Activated CD4-positive, alpha-beta T cell treated with anti-CD3 and anti-CD28 coated beads, Interleukin-2, amount 10 ng/mL, durations not matched to agents 7 days and 5 days (primary cell): ENCODE data around the gene LRRC36. TPM values are rescaled to one million over a fixed set of nuclear protein-coding genes. Genes with fewer than 3 reads are reported as not detected.

Experiments used
- CTCF ChIA-PET: fragments of 350-600 bp; sonication (Branson Sonifier 250); formaldehyde crosslinking; loops from one replicate; lab custom pipeline; 2021; ENCODE audit warnings: antibody characterized with exemption; lab: Charles Lee
- POLR2A ChIA-PET: fragments of 350-600 bp; sonication (Branson Sonifier 250); formaldehyde crosslinking; loops from one replicate; lab custom pipeline; 2021; ENCODE audit warnings: antibody characterized with exemption; lab: Charles Lee
- DNase-seq: peaks from one replicate; pipeline ENCODE4 v3.0.0-alpha.2; 2020
- H3K27ac Mint-ChIP-seq: one replicate; pipeline ENCODE4 v1.8.0; 2021; ENCODE audit warnings: mild to moderate bottlenecking, moderate library complexity, mixed read lengths
- H3K27me3 Mint-ChIP-seq: one replicate; pipeline ENCODE4 v1.8.0; 2021; ENCODE audit warnings: mixed read lengths
- H3K36me3 Mint-ChIP-seq: one replicate; pipeline ENCODE4 v1.8.0; 2021; ENCODE audit warnings: low read depth, mixed read lengths
- H3K4me1 Mint-ChIP-seq: one replicate; pipeline ENCODE4 v1.8.0; 2021; ENCODE audit warnings: mixed read lengths
- H3K4me3 Mint-ChIP-seq: one replicate; pipeline ENCODE4 v1.8.0; 2021; ENCODE audit warnings: mild to moderate bottlenecking, moderate library complexity, mixed read lengths
- H3K9me3 Mint-ChIP-seq: one replicate; pipeline ENCODE4 v1.8.0; 2021; ENCODE audit warnings: mixed read lengths
- total RNA-seq, 2 experiments: library from RNA; stranded (reverse); gene quantifications; one replicate each; pipeline ENCODE4 v1.2.3, GENCODE V29; 2021

The LRRC36 gene, protein sequence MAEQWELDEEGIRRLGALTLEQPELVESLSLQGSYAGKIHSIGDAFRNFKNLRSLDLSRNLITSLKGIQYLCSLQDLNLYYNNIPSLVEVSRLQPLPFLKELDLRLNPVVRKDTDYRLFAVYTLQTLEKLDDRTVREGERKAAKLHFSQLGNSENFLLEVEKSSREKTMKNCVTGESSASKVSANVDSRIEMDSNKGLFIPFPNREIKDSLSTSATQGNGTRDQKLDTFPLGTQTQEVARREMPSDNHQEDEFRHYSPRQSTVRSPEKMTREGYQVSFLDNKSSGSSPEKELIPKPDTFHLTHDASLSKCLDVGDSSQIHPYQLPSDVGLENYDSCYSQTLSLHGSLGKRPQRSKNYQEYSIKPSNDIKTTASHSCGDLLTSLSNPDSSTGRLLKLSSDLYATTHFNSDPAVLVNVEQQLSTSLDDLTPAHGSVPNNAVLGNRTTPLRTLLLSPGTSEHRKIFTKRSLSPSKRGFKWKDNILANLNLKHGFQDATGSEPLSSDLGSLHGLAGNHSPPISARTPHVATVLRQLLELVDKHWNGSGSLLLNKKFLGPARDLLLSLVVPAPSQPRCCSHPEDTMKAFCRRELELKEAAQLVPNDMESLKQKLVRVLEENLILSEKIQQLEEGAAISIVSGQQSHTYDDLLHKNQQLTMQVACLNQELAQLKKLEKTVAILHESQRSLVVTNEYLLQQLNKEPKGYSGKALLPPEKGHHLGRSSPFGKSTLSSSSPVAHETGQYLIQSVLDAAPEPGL
- total RNA-seq = not detected

DNA sequence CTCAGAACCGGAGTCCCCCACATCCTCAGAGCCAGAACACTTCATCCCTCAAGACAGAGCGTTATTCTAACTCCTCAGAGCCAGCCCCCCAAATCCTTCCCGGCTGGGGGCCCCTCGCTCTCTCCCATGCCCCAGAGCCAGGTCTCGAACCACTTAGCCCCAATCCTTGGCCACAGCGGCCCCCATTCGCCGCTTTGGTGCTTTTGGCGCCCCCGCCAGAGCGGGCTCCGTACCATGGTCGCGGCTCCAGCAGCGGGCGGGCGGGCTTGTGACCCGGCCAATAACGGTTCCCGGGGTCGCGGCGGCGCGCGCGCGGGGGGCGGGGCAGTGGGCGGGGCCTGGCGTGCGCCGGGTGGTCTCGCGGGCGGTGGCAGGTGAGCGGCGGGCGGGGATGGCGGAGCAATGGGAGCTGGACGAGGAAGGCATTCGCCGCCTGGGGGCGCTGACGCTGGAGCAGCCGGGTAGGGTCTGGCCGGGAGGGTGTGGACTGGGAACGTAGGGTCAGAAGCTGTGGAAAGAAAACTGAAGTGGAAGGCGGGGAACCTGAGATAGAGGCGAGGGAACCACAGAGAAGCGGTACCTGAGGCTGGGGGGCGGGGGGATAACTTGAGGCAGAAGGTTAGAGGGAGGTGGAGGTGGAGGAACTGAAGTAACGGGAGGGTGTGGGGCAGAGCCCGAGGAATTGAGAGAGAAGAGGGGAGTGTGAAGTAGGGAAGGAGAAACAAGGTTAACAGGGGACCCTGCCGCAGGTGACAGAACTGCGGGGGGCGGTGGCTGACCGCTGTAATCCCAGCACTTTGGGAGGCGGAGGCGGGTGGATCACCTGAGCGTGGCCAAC is at the start of gene LRRC36, which contains the start of gene KCTD19:
Gene LRRC36 (plus strand): TSS at position 344 of the 838 bp plus-strand sequence. CDS start 48 bp downstream, at position 392.
Gene KCTD19 (minus strand): TSS at position 270 of the 838 bp plus-strand sequence. CDS start 34 bp downstream, at position 236.
- CTCF ChIA-PET = interaction anchor here (0.6 to 3.1 kb wide), 11 partner anchors 10 to 586 kb away, joined by 3 to 9 read pairs (median 3); no protein-coding TSS in a partner anchor
- Mint-ChIP-seq H3K4me3 (peak within 1 kb of the TSS; percentile 57), H3K9me3 (no peaks in the 10 kb centered on the region), H3K27ac (no peak within 1 kb of the TSS), H3K4me1 (peaks cover 8% of the 10 kb centered on the region), H3K36me3 (no peaks in the 10 kb centered on the region), H3K27me3 (peaks cover 45% of the 10 kb centered on the region)
- peak; percentile 37 for DNase-seq
- POLR2A ChIA-PET = no interaction called here

- H3K36me3 Mint-ChIP-seq = peaks cover 15% of the 10 kb centered on the region
- H3K9me3 Mint-ChIP-seq = no peaks in the 10 kb centered on the region
- H3K4me3 Mint-ChIP-seq = peak overlapping the region; percentile 60
- no peaks in the 10 kb centered on the region for H3K27me3 Mint-ChIP-seq
- DNase-seq = no peak
- CTCF ChIA-PET = interaction anchor here (0.6 to 2.0 kb wide), 7 partner anchors 10 to 114 kb away, joined by 3 to 8 read pairs (median 4); partner anchors contain the start of gene FHOD1
- POLR2A ChIA-PET = no interaction called here
- H3K27ac Mint-ChIP-seq = peak overlapping the region; percentile 73
- H3K4me1 Mint-ChIP-seq = peaks cover 17% of the 10 kb centered on the region
Observed at GRCh38 chr16:67277294-67277998, 49.2 kb upstream of the LRRC36 start.

DNA sequence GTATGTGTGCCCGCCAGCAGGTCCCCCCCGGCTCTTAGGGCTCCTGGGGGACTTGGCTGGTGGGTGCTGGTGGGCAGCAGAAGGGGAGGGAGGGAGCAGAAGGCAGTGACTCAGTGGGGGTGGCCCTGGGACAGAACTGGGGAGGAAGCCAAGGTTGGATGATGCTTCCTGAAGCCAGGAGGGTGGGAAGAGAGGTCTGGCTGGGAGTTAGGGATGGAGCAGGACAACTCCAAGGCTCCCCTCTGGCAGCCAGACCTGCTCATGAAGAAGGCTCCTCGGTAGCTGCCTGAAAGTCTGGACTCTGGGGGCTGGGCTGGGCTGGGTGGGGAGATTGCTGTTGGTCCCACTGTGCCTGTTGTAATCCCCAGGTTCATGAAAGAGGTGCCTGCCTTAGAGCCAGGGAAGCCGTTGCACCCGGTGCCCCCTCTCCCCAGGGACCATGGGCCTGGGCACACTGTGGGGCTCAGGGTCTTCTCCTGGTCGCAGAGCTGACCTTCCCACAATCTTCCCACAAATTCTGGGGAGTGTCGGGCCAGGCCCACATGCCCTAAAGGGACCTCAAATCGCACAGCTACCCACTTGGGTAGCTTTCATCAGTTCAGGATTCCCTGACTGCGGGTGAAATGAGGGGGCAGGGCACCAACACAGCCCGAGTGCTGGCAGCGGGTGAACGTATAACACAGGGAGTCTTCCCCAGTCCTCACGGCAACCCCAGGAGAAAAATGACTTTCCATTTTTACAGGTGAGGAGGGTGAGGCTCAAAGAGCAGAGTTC is 48.4 kb upstream of the LRRC36 start:
- no peak for DNase-seq
- CTCF ChIA-PET = interaction anchor here (0.6 to 2.0 kb wide), 12 partner anchors 10 to 142 kb away, joined by 3 to 10 read pairs (median 3); partner anchors contain the start of gene FHOD1
- H3K36me3 Mint-ChIP-seq = peaks cover 15% of the 10 kb centered on the region
- H3K9me3 Mint-ChIP-seq = no peaks in the 10 kb centered on the region
- no peaks in the 10 kb centered on the region for H3K27me3 Mint-ChIP-seq
- H3K4me1 Mint-ChIP-seq = peaks cover 17% of the 10 kb centered on the region
- H3K4me3 Mint-ChIP-seq = peak overlapping the region; percentile 78
- peak overlapping the region; percentile 89 for H3K27ac Mint-ChIP-seq
- POLR2A ChIA-PET = no interaction called here

GRCh38 chr16:67278773-67279295 is 47.8 kb upstream of the LRRC36 start:
- peaks cover 17% of the 10 kb centered on the region for H3K4me1 Mint-ChIP-seq
- H3K27ac Mint-ChIP-seq = peak overlapping the region; percentile 89
- H3K36me3 Mint-ChIP-seq = peaks cover 13% of the 10 kb centered on the region
- POLR2A ChIA-PET = no interaction called here
- H3K4me3 Mint-ChIP-seq = peak overlapping the region; percentile 78
- peak; percentile 60 for DNase-seq
- CTCF ChIA-PET = interaction anchor here (0.6 to 2.0 kb wide), 12 partner anchors 9 to 142 kb away, joined by 3 to 10 read pairs (median 3); partner anchors contain the start of gene FHOD1
- no peaks in the 10 kb centered on the region for H3K27me3 Mint-ChIP-seq
- no peaks in the 10 kb centered on the region for H3K9me3 Mint-ChIP-seq

- ChIA-PET POLR2A (no interaction called here), CTCF (interaction anchor here (0.6 to 1.7 kb wide), 8 partner anchors 9 to 354 kb away, joined by 3 to 10 read pairs (median 5); partner anchors contain the start of genes KCTD19 and LRRC36)
- Mint-ChIP-seq H3K4me1 (peaks cover 17% of the 10 kb centered on the region), H3K27me3 (no peaks in the 10 kb centered on the region), H3K4me3 (peak within 1 kb of the TSS; percentile 78), H3K9me3 (no peaks in the 10 kb centered on the region), H3K36me3 (peaks cover 13% of the 10 kb centered on the region), H3K27ac (peak within 1 kb of the TSS; percentile 89)
- peak; percentile 85 for DNase-seq
Observed at GRCh38 chr16:67279296-67280089, 47.1 kb upstream of the LRRC36 start, which contains the start of gene PLEKHG4. Gene PLEKHG4, plus strand, starts transcription at chr16:67279532. Its CDS starts 513 bp downstream, at chr16:67280045.

GRCh38 chr16:67280090-67281015 is 46.3 kb upstream of the LRRC36 start:
- POLR2A ChIA-PET = no interaction called here

DNA sequence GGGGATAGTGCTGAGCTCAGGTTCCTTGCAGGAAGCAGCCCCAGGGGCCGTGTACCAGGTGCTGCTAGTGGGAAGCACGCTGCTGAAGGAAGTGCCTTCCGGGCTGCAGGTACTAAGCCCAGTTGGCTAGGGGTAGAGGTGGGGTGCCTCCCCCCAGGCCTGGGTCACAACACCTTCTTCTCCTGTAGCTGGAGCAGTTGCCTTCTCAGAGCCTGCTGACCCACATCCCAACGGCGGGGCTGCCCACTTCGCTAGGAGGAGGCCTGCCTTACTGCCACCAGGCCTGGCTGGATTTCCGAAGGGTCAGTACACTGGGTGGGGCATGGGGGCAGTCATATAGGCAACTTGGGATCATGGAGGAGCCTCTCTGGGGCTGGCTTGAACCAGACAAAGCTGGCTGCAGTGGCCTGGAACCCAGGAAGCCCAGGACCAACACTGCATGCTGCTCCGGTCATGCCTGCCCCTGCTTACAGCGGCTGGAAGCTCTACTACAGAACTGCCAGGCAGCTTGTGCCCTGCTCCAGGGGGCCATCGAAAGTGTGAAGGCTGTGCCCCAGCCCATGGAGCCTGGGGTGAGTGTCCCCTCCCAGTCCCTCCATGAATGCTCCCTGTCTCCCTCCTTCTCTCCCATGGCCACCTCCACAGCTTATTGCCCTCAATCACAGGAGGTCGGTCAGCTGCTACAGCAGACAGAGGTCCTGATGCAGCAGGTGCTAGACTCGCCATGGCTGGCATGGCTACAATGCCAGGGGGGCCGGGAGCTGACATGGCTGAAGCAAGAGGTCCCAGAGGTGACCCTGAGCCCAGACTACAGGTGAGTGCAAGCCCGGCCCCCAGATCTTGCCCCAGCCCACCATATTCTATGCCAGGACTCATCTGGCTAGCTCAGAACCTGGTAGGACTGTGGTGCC is 44.8 kb upstream of the LRRC36 start:
- ChIA-PET POLR2A (no interaction called here), CTCF (interaction anchor here (0.6 to 1.8 kb wide), 6 partner anchors 11 to 265 kb away, joined by 3 to 7 read pairs (median 3); no protein-coding TSS in a partner anchor)
- Mint-ChIP-seq H3K36me3 (peaks cover 4% of the 10 kb centered on the region), H3K4me1 (peaks cover 14% of the 10 kb centered on the region), H3K27me3 (no peaks in the 10 kb centered on the region), H3K4me3 (no peak overlapping the region), H3K27ac (no peak overlapping the region), H3K9me3 (no peaks in the 10 kb centered on the region)
- DNase-seq = no peak

More at GRCh38 chr16:67280090-67281015, 46.3 kb upstream of the LRRC36 start:
- no peaks in the 10 kb centered on the region for H3K27me3 Mint-ChIP-seq
- DNase-seq = no peak
- H3K9me3 Mint-ChIP-seq = no peaks in the 10 kb centered on the region
- H3K27ac Mint-ChIP-seq = peak overlapping the region; percentile 51
- CTCF ChIA-PET = interaction anchor here (0.7 to 1.7 kb wide), 6 partner anchors 45 to 428 kb away, joined by 3 to 9 read pairs (median 3); partner anchors contain the start of genes ATP6V0D1, KCTD19, LRRC36 and ZDHHC1
- peaks cover 10% of the 10 kb centered on the region for H3K36me3 Mint-ChIP-seq
- H3K4me1 Mint-ChIP-seq = peaks cover 15% of the 10 kb centered on the region
- peak overlapping the region; percentile 37 for H3K4me3 Mint-ChIP-seq

- Mint-ChIP-seq H3K36me3 (peaks cover 2% of the 10 kb centered on the region), H3K9me3 (no peaks in the 10 kb centered on the region), H3K4me3 (no peak overlapping the region), H3K27ac (no peak overlapping the region), H3K4me1 (peaks cover 10% of the 10 kb centered on the region), H3K27me3 (no peaks in the 10 kb centered on the region)
- no peak for DNase-seq
- POLR2A ChIA-PET = no interaction called here
- CTCF ChIA-PET = interaction anchor here (0.6 to 1.8 kb wide), 6 partner anchors 10 to 265 kb away, joined by 3 to 7 read pairs (median 3); no protein-coding TSS in a partner anchor
Observed at GRCh38 chr16:67282447-67282805, 44.2 kb upstream of the LRRC36 start.
